ENCODE results near the gene HCFC2. TPM values are rescaled to one million over a fixed set of nuclear protein-coding genes. Genes with fewer than 3 reads are reported as not detected.

Gene HCFC2
- total RNA-seq, 4 donors from 2014 or later: 23.6 to 31.6 (median 27.1) TPM

- no peaks in the 10 kb centered on the region for H3K9me3 ChIP-seq
- H3K4me1 ChIP-seq: peaks cover 11 to 20% of the 10 kb centered on the region in 2 donors
- WGBS, 2 donors: 22 to 24% methylated on average over 15 to 17 of the region's 111 CpGs
- peak within 1 kb of the TSS; percentile 55 to 80 (median 79) for H3K27ac ChIP-seq
- TF ChIP-seq CTCF (IDR thresholded peaks at IDR 0.05) (no peak), POLR2A (IDR thresholded peaks at IDR 0.05) (peak in 1 of 2 donors; percentile 93)
- H3K36me3 ChIP-seq: no peaks in the 10 kb centered on the region
- H3K4me3 ChIP-seq (replicated peaks in 1 of 3): peak within 1 kb of the TSS; percentile 47 to 80 (median 70)
- peak; percentile 96 to 97 for DNase-seq
- intact Hi-C loops (cut with DNase I): no loop called here
- H3K27me3 ChIP-seq: no peaks in the 10 kb centered on the region
Measured at GRCh38 chr12:104137902-104138796, 73.8 kb downstream of the HCFC2 start, which contains the start of gene NFYB. TSS of gene NFYB (minus strand) at chr12:104138210. CDS start at chr12:104135453, 2,757 bp downstream.

- WGBS, 2 donors: 68 to 81% methylated on average over 7 of the region's 7 CpGs
- Histone ChIP-seq H3K27ac (peak overlapping the region in 2 of 3 donors; percentile 62 to 73), H3K4me1 (peaks cover 11 to 20% of the 10 kb centered on the region in 2 donors), H3K9me3 (no peaks in the 10 kb centered on the region), H3K36me3 (no peaks in the 10 kb centered on the region), H3K4me3 (replicated peaks in 1 of 3) (peak overlapping the region in 1 of 3 donors; percentile 27), H3K27me3 (no peaks in the 10 kb centered on the region)
- no peak for TF ChIP-seq POLR2A (IDR thresholded peaks at IDR 0.05)
- TF ChIP-seq CTCF (IDR thresholded peaks at IDR 0.05): no peak
- intact Hi-C loops (cut with DNase I): no loop called here
- peak in 1 of 2 donors; percentile 8 for DNase-seq
Measured at GRCh38 chr12:104138797-104139152, 74.4 kb downstream of the HCFC2 start.

- Histone ChIP-seq H3K27me3 (no peaks in the 10 kb centered on the region), H3K4me1 (peaks cover 0 to 6% of the 10 kb centered on the region in 2 donors), H3K27ac (no peak overlapping the region), H3K36me3 (no peaks in the 10 kb centered on the region), H3K4me3 (replicated peaks in 1 of 3) (no peak overlapping the region), H3K9me3 (no peaks in the 10 kb centered on the region)
- intact Hi-C loops (cut with DNase I): no loop called here
- TF ChIP-seq POLR2A (IDR thresholded peaks at IDR 0.05) (no peak), CTCF (IDR thresholded peaks at IDR 0.05) (no peak)
- WGBS, 2 donors: 72 to 90% methylated on average over 2 of the region's 2 CpGs
- no peak for DNase-seq
Measured at GRCh38 chr12:104142543-104142942, 78.2 kb downstream of the HCFC2 start.

GRCh38 chr12:104143002-104143401 is 78.7 kb downstream of the HCFC2 start:
- peaks cover 0 to 6% of the 10 kb centered on the region in 2 donors for H3K4me1 ChIP-seq
- DNase-seq: no peak
- no peaks in the 10 kb centered on the region for H3K36me3 ChIP-seq
- no peaks in the 10 kb centered on the region for H3K9me3 ChIP-seq
- no peak overlapping the region for H3K4me3 ChIP-seq (replicated peaks in 1 of 3)
- H3K27ac ChIP-seq: no peak overlapping the region
- TF ChIP-seq CTCF (IDR thresholded peaks at IDR 0.05) (no peak), POLR2A (IDR thresholded peaks at IDR 0.05) (no peak)
- intact Hi-C loops (cut with DNase I): no loop called here
- no peaks in the 10 kb centered on the region for H3K27me3 ChIP-seq

GRCh38 chr12:104143918-104144317 is 79.6 kb downstream of the HCFC2 start:
- no peak for DNase-seq
- intact Hi-C loops (cut with DNase I): no loop called here
- Histone ChIP-seq H3K36me3 (no peaks in the 10 kb centered on the region), H3K4me3 (replicated peaks in 1 of 3) (no peak overlapping the region), H3K27ac (no peak overlapping the region), H3K4me1 (peaks cover 0 to under 1% of the 10 kb centered on the region in 2 donors), H3K9me3 (no peaks in the 10 kb centered on the region), H3K27me3 (no peaks in the 10 kb centered on the region)
- 90 to 94% methylated on average over 1 of the region's 1 CpG for WGBS, 2 donors
- TF ChIP-seq CTCF (IDR thresholded peaks at IDR 0.05) (no peak), POLR2A (IDR thresholded peaks at IDR 0.05) (no peak)
